Body of pancreas (tissue), 4 donors: ENCODE data around the gene ZNF470.

Experiments
- POLR2A ChIP-seq, 3 donors: fragments of 450-650 bp; IDR thresholded peaks; one replicate each; pipeline ENCODE4 v1.6.1; 2016; ENCODE audit warnings: antibody characterized with exemption in 3 of 3, mild to moderate bottlenecking in 2 of 3
- TF ChIP-seq, protein P1 (sequence below), 7 experiments: fragments of 450-650 bp in 4 of 7; fragments of 200-600 bp in 3 of 7; sonication (generic) in 3 of 7; IDR thresholded peaks; one replicate each; pipeline ENCODE4 v1.5.1; 2016 to 2019; ENCODE audit warnings: antibody characterized with exemption in 7 of 7

DNA sequence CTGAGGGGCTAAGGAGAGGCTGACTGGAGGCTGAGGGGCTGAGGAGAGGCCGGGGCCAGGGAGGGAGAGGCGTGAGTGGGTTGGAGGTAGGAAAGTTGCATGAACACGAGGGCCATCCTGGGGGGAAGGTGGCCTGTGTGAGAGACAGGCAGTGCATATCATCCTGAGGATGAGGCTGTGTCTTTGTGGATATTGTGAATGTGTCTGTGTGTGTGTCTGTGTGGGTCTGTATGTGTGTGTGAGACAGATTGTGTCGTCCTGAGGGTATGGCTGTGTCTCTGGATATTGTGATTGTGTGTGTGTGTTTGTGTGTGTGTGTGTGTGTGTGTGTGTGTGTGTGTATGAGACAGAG is 28.3 kb downstream of the ZNF470 start:
- TF ChIP-seq, protein P1, sequence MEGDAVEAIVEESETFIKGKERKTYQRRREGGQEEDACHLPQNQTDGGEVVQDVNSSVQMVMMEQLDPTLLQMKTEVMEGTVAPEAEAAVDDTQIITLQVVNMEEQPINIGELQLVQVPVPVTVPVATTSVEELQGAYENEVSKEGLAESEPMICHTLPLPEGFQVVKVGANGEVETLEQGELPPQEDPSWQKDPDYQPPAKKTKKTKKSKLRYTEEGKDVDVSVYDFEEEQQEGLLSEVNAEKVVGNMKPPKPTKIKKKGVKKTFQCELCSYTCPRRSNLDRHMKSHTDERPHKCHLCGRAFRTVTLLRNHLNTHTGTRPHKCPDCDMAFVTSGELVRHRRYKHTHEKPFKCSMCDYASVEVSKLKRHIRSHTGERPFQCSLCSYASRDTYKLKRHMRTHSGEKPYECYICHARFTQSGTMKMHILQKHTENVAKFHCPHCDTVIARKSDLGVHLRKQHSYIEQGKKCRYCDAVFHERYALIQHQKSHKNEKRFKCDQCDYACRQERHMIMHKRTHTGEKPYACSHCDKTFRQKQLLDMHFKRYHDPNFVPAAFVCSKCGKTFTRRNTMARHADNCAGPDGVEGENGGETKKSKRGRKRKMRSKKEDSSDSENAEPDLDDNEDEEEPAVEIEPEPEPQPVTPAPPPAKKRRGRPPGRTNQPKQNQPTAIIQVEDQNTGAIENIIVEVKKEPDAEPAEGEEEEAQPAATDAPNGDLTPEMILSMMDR (IDR thresholded peaks at IDR 0.05): no peak
- TF ChIP-seq POLR2A (IDR thresholded peaks at IDR 0.05): no peak
